Stimulated activated naive CD8-positive, alpha-beta T cell treated with anti-CD3 and anti-CD28 coated beads, Interleukin-15, Interleukin-2, amounts not matched to agents 100 ng/mL and 50 ng/mL, for 24 hours (primary cell): ENCODE results near the gene CTAG1B.
"Not testable (repeated sequence)": the region's sequence is repeated elsewhere in the genome, so short reads cannot be mapped to it uniquely, and the experiment has no call there.

Experiments used
- H3K27ac Mint-ChIP-seq: one replicate; pipeline ENCODE4 v1.8.0; 2021; ENCODE audit warnings: mild to moderate bottlenecking, mixed read lengths
- H3K27me3 Mint-ChIP-seq: one replicate; pipeline ENCODE4 v1.8.0; 2021; ENCODE audit warnings: mixed read lengths
- H3K36me3 Mint-ChIP-seq: one replicate; pipeline ENCODE4 v1.8.0; 2021; ENCODE audit warnings: low read depth, mixed read lengths
- H3K4me1 Mint-ChIP-seq: one replicate; pipeline ENCODE4 v1.8.0; 2021; ENCODE audit warnings: low read depth, mixed read lengths
- H3K4me3 Mint-ChIP-seq: one replicate; pipeline ENCODE4 v1.8.0; 2021; ENCODE audit warnings: mild to moderate bottlenecking, mixed read lengths
- H3K9me3 Mint-ChIP-seq: one replicate; pipeline ENCODE4 v1.8.0; 2021; ENCODE audit warnings: mixed read lengths

The CTAG1B gene

GRCh38 chrX:154582994-154583393 is 36.1 kb downstream of the CTAG1B start:
- not testable (repeated sequence) for H3K27ac Mint-ChIP-seq, H3K27me3 Mint-ChIP-seq, H3K36me3 Mint-ChIP-seq, H3K4me3 Mint-ChIP-seq, H3K4me1 Mint-ChIP-seq, H3K9me3 Mint-ChIP-seq

- not testable (repeated sequence) for H3K9me3 Mint-ChIP-seq
These were observed 44.0 kb downstream of the CTAG1B start for GRCh38 chrX:154575076-154575475.

GRCh38 chrX:154573061-154573460 is 46.0 kb downstream of the CTAG1B start:
- H3K4me1 Mint-ChIP-seq, H3K9me3 Mint-ChIP-seq, H3K36me3 Mint-ChIP-seq, H3K27ac Mint-ChIP-seq, H3K4me3 Mint-ChIP-seq, H3K27me3 Mint-ChIP-seq: not testable (repeated sequence)

More at GRCh38 chrX:154575076-154575475, 44.0 kb downstream of the CTAG1B start:
- H3K36me3 Mint-ChIP-seq, H3K4me1 Mint-ChIP-seq, H3K27me3 Mint-ChIP-seq, H3K4me3 Mint-ChIP-seq, H3K27ac Mint-ChIP-seq: not testable (repeated sequence)

GRCh38 chrX:154570361-154570760 is 48.7 kb downstream of the CTAG1B start:
- H3K36me3 Mint-ChIP-seq, H3K4me1 Mint-ChIP-seq, H3K4me3 Mint-ChIP-seq, H3K27me3 Mint-ChIP-seq, H3K9me3 Mint-ChIP-seq, H3K27ac Mint-ChIP-seq: not testable (repeated sequence)
